HG03457 (cell line): ENCODE measurements around the gene NR1H4.
"Not testable (repeated sequence)": the region's sequence is repeated elsewhere in the genome, so short reads cannot be mapped to it uniquely, and the experiment has no call there.

Source experiments
- ATAC-seq: cut with Tn5 transposase; IDR thresholded peaks from one replicate; pipeline ENCODE4 v1.9.1; 2021; ENCODE audit warnings: moderate number of reproducible peaks; ENCODE audit not compliant: unreplicated experiment

NR1H4 gene

GRCh38 chr12:100564905-100565467 lies 91.3 kb downstream of the NR1H4 start:
- no peak for ATAC-seq

- ATAC-seq = no peak
Observed at GRCh38 chr12:100565987-100566545, 92.4 kb downstream of the NR1H4 start.

- ATAC-seq = peak; percentile 92
Observed at GRCh38 chr12:100566887-100567637, 93.4 kb downstream of the NR1H4 start.

GRCh38 chr12:100567945-100568344 lies 94.3 kb downstream of the NR1H4 start:
- ATAC-seq = no peak

DNA sequence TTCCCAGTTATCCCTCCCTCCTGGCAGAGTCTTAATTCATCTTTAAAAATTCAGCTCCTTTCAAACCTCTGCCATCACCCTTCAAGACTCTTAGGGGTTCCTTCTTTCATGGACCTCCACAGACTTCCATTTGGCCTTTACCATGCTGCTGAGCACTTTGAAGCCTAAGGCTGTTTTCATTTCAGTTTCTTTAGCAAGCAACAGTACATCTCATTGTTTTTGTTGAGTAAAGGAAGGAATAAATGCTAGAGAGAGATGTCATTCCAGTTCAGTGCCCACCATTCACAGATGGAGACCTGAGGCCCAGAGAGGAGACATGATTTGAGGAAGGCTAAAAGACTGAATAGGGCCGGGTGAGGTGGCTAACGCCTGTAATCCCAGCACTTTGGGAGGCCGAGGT lies 98.5 kb downstream of the NR1H4 start:
- ATAC-seq = no peak

- peak; percentile 96 for ATAC-seq
Observed at GRCh38 chr12:100573292-100574186, 99.9 kb downstream of the NR1H4 start, which contains the start of gene GAS2L3. GAS2L3 (plus strand) TSS chr12:100573684; CDS start chr12:100594905, 21,221 bp downstream.

DNA sequence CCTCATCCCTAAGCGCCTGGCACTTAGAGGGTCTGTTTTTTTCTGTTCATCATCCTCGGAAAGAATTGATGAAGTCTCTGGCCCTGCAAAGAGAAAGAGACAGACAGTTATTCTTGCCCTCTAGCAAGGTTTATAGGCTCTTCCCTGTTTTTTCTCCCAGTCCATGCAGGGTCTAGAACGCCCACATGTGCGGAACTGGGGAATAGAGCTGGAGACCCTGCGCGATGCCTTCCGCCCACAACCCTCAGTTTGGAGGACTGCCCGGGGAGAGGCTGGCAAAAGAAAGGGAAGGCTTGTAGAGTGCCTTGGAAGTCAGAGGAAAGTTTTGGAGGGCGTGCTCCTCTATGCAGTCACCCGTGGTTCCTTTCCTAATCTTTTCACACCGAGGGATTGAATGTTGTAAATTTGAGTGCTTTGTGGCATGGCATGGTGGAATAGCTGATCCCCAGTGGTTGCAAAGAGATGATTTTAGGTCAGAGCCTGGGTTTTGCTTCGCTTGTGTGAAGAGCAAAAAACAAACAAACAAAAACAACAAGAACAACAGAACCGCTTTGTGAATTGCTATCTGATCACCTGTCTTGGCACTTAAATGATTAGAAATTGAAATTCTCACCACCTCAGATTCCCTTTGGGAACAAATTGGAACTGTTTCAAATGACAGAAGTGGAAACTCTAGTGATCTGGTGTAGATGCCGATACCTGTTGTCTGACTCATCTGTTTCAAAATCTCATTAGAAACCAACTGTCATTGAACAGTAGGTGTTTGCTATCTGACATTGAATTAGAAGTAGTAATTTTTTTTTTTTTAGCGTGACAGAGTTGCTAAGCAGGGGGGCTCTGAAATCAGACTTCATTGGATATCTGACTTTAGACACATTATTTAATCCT lies 100.8 kb downstream of the NR1H4 start:
- ATAC-seq = no peak

- ATAC-seq = no peak
Observed at GRCh38 chr12:100576331-100577036, 102.8 kb downstream of the NR1H4 start.

GRCh38 chr12:100578923-100579322 lies 105.3 kb downstream of the NR1H4 start:
- no peak for ATAC-seq

- no peak for ATAC-seq
Observed at GRCh38 chr12:100579844-100580243, 106.2 kb downstream of the NR1H4 start.

- ATAC-seq = no peak
Observed at GRCh38 chr12:100584256-100584655, 110.6 kb downstream of the NR1H4 start.

DNA sequence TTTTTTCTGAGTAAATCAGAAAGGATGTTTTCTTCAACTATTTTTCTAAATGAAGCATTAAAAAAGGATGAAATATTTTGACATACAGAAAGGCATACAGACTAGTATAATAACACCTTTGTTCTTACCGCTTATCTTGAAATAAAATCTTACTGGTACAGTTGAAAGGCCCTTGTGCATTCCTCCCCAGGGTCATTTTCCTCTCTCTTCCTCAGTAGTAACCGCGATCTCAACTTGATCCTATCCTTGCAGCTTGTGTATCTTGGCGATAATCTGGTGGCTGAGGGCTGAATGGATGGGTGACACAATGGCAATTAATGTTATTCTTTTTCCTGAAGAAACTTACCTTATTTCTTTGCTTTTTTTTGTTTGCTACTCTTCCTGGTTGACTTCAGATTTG lies 118.3 kb downstream of the NR1H4 start:
- ATAC-seq = no peak

GRCh38 chr12:100593490-100593889 lies 119.8 kb downstream of the NR1H4 start:
- ATAC-seq = no peak

DNA sequence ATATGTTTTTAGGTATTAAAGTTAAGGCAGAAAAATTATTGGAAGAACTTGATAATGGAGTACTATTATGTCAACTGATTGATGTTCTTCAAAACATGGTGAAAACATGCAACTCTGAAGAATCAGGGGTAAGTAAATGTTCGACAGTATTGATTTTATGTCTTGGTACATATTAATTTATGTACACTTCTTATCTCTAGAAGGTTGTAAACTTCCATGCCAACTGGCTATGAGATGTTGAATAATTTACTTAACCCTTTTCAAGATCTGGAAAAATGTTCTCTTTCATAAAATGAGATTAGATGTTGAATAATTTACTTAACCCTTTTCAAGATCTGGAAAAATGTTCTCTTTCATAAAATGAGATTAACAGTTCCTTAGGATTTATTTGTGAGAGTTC lies 128.0 kb downstream of the NR1H4 start:
- no peak for ATAC-seq

DNA sequence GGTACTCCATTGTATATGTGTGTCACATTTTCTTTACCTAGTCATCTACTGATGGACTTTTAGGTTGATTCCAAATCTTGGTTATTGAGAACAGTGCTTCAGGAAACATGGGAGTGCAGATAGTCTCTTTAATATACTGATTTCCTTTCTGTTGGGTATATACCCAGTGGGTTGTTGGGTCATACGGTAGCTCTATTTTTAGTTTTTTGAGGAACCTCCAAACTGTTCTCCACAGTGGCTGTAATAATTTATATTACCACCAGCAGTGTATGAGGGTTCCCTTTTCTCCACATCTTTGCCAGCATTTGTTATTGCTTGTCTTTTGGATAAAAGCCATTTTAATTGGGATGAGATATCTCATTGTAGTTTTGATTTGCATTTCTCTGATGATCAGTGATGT lies 129.3 kb downstream of the NR1H4 start:
- ATAC-seq = not testable (repeated sequence)

DNA sequence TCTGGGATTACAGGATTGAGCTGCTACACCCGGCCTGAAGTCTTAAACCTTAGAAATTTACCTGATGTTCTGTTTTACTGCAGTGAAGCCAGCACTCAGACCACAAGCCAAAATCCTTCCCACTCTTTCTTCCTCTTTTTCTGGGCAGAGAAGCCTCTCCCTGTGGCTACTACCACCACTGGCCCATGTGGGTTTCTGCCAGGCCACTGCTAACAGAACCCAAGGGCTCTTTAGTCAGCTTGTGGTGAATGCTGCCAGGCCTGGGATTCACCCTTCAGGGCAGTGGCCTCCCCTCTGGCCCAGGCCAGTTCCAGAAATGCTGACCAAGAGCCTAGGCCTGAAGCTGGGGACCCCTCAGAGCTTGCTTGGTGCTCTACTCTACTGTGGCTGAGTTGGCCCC lies 135.1 kb downstream of the NR1H4 start:
- no peak for ATAC-seq

GRCh38 chr12:100610666-100611430 lies 137.2 kb downstream of the NR1H4 start:
- no peak for ATAC-seq

GRCh38 chr12:100612606-100613005 lies 138.9 kb downstream of the NR1H4 start:
- no peak for ATAC-seq
